GM23248 (cell line): ENCODE measurements around the gene KIRREL1.

ENCODE experiments used
- EZH2 ChIP-seq: fragments of 200-600 bp; sonication (generic); IDR thresholded peaks from 2 replicates; pipeline ENCODE4 v1.6.1; 2018; ENCODE audit warnings: antibody characterized with exemption, mild to moderate bottlenecking; ENCODE audit not compliant: insufficient read depth, poor library complexity, severe bottlenecking
- EZH2phosphoT487 ChIP-seq: fragments of 200-600 bp; sonication (generic); IDR thresholded peaks from 2 replicates; pipeline ENCODE4 v1.6.1; 2018; ENCODE audit warnings: antibody characterized with exemption, moderate library complexity, mild to moderate bottlenecking, low read depth; ENCODE audit not compliant: insufficient read depth

GRCh38 chr1:158019171-158019868 is 25.9 kb downstream of the KIRREL1 start:
- TF ChIP-seq EZH2 (no peak), EZH2phosphoT487 (no peak)
